NCI-H345 treated with DMSO at 0.1 percent for 48 hours (cell line): ENCODE data around the gene GABRD.

Experiments
- DNase-seq: peaks from one replicate; lab custom pipeline; 2025; ENCODE audit not compliant: unreplicated experiment; lab: John Stamatoyannopoulos, UW

Gene GABRD

DNA sequence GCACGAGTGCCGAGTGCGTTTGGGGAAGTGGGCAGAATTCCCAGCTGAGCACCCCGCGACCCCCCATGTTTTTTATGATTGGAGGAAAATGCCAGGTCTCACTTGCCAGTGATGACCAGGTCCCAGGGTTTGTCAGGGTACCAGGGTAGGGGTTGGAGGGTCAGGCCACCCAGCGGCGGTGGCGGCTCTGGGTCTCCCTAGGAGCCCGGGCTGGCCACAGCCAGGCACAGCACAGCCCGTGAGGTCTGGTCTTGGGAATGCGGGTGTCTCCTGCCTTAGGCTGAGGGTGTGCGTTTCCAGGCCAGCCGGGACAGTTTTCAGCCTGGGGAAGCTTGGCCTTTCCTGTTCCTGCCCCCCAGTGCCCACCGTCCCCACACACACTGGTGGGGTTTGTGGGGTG is 53.7 kb downstream of the GABRD start:
- no peak for DNase-seq

DNA sequence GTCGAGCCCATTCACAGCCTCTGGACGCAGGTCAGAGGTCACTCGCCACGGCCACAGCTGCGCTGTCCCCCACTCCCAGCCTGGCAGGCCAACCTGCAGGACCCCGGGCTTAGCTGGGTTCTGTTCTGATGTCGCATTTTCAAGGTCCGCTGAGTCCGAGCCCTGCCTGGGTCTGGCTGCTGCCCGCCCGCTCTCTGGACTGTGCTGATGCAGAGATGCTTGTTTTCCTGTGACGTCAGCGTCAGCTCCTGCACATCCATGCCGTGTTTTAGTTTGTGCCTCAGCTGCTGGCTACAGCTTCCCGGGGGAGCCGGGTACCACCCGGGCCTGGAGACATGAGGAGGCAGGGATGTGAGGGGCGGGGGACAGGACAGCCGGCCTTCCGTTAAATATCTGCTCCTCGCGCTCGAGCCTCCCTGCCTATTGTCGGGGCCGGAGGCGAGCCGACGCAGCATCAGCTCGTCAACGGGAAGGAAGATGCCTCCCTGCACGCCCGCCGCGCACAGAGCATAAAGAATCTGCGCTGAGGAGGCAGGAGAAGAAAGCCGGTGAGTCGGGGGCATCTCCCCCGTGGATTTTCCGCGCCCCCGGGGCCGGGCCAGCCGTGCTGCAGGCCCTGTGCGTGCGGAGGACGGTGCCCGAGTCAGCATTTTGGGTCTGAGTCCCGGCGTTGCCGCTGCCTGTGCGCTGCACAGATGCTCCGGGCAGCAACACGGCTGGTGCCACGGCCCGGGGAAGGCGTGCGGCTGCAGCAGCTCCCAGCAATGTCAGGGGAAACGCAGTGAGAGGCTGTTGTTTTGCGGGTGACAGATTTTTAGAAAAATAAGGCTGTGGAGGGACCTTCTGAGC is 54.5 kb downstream of the GABRD start:
- no peak for DNase-seq

DNA sequence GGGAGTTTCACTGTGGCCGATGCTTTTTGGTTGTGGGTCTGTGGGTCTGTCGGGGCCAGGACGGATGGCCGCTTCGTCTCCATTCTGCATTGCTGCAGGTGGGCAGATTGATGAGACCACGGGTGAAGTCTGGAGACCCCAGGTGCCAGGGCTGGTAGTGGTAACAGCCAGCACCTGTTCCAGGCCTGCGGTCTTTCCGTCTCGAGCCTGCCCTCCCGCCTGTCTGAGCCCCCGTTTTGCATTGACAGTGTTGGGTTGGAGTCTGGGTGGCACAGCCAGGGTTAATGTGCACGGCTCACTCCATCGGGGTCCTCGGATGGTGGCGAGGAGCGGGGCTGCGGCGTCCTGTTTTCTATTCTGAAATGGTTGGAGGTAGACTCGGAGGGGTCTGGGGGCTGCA is 55.3 kb downstream of the GABRD start:
- no peak for DNase-seq

DNA sequence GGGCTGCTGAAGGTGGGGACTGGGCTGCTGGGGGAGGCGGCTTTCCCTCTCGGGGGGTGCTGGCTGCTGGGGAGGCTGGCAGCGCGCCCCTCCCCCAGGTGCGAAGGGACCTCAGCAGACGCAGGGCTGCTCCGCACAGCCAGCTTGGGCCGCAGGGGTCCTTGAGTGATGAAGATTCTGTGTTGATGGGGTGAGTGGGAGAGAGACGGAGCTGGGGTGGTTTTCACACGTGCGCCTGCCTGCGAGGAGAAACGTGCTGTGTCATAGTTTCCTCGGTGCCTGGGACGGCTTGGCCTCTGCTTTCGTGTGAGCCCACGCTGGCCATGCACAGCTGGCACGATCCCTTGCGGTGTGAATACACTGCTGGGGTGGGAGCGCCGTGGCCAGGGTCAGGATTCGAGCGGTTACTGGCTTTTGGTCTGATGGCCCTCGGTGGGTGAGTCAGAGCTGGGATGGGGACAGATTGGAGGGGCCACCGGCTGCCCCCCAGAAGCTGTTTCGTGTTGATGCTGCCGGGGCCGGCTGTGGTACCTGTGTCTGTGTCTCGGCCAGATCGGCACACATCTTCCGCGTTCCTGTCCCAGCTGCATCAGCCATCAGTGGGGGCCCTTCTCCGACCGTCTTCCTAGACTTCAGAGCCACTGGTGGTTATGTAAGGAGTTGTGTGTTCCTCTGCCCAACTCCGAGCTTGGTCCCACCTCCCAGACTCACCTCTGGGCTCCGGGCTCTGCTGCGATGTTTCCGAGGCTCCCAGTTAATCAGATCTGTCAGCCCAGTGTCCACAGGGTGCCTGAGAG is 56.0 kb downstream of the GABRD start:
- DNase-seq, result no peak

DNA sequence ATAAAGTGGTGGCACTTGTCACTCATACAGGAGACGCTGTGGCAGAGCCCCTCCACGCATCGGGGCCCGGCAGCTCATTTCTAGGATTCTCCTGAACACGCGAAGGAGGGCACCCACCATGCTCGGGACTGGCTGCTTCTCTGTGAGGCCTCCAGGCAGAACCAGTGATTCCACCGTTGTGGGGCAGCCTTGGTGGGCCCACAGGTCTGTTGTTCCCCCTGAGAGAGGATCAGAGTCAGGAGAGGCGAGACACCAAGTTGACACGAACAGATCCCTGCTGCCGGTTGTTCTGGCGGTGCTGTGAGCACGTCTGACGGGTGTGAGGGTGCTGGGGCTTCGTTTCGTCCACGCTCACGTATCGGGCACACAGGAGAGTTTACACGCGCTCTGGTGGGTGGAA is 57.7 kb downstream of the GABRD start:
- no peak for DNase-seq

DNA sequence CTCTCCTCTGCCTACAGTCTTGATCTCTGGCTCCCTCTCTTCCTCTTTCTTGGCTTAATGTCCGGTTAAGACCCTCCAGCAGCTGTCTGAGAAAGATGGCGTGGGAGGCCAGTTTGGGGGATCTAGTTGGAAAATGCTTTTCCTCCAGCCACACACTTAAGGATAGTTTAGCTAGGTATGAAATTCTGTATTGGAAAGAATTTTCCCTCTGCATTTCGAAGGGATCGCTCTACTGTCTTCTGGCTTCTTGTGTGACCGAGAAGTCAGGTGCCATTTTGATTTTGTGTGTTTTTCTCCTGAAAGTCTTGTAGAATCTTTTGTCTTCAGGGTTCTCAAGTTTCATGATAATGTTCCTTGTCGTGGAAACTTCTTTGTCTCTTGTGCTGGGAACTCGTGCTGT is 59.0 kb downstream of the GABRD start:
- no peak for DNase-seq

DNA sequence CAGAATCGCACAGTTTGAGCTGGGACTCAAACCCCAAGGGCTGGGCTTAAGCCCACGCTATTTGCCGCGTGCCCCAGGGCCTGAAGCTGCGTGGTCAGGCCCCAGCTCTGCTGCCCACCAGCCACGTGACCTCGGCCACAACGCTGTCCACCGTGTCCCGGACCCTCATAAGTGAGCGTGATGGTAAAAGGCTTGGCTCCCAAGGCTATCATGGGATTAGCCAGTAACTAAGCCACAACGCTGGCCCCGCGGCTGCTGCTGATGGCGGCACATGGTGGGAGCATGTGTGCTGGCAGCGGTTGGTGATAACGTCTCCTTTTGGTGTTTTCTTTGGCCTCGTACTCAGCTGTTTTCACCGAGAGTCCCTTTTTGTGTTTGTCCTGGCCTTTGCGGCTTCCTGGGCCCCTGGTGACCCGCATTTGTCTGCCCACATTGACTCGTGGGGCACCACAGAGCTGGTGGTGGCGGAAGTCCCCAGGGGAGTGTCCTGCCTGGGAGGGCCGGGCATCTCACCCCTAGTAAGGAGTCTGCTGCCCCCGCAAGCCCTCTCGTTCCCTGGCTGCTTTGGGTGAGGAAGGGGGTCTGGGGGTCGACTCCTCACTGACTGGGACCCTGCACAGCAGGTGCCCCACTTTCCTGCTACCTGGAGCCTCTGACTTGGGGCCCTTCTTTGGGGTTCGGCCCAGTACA is 60.4 kb downstream of the GABRD start:
- DNase-seq, result no peak

DNA sequence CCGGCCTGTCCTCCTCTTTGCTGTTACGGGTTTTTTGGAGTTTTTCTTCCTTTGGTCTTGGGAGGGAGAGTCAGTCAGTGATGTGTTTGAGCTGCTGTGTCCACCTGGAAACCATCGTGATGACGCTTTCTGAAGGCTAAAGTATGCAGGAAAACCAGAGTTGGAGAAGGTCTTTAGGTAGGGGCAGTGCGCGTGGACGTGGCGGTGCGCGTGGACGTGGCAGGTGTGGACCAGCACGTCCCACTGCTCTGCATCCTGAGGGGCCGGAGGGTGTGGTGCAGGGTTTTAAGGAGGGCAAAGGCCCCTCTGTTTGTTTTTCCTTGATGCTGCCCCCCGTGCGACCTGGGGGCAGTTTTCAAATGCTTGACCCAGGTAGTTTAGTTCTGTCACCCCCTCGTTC is 61.0 kb downstream of the GABRD start:
- no peak for DNase-seq
